ENCODE data around the gene KCNH5. TPM values are rescaled to one million over a fixed set of nuclear protein-coding genes. Genes with fewer than 3 reads are reported as not detected.

The KCNH5 gene
- total and polyA plus RNA-seq, 2 of the 13 experiments (the other 11 are each of a cell fraction or from before 2014, with no cell fraction given) = not detected

DNA sequence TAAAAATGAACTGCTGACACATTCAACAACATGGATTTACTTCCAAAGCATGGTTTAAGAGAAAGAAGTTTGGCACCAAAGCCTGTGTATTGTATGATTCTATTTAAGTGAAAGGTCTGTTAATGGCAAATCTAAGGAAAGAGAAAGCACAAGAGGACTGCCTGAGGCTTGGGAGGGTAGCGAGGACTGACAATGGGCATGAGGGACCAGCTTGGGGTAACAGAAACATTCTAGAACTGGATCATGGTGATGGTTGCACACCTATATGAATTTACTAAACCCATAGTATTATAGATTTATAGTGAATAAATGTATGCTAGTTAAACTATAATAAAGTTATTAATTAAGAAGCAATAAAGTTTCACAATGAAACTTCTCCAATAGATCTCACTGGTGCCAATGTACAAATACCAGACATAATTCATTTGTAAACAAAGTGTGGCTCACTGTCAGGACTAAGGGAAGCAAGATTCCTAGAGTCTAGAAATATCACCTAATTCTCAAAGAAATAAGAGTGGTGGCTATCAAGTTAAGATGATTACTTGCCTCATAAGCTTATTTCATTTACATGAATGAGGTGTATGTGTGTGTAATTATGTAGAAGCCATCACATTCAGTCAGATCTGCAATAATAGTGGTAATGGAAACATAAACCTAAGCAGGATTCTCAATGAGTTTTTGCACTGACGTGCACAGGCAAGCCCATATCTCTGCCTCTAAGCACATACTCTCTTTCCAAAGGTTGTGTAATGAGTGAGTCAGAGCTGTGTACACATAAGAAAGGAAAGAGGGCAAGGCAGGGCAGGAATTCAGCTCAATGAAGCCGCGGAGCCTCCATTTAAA, 353.4 kb downstream of the KCNH5 start (continued):
- TF ChIP-seq ZNF577 (CRISPR knock-in tag; IDR thresholded peaks at IDR 0.05; ENCODE audit: borderline replicate concordance, low read depth) (no peak), EP300 (IDR thresholded peaks at IDR 0.05; ENCODE audit: low read depth in 2 of 2, low read length in 2 of 2) (peak; percentile 84 to 87), EP300 (CRISPR knock-in tag; IDR thresholded peaks at IDR 0.05; ENCODE audit: borderline replicate concordance) (peak; percentile 81), ZKSCAN5 (CRISPR knock-in tag; IDR thresholded peaks at IDR 0.05) (no peak), U2AF1 (optimal IDR thresholded peaks at IDR 0.05; ENCODE audit: low read depth, low read length) (no peak), RARG (CRISPR knock-in tag; IDR thresholded peaks at IDR 0.05; ENCODE audit: low read depth) (no peak), ZNF253 (CRISPR knock-in tag; IDR thresholded peaks at IDR 0.05; ENCODE audit: borderline replicate concordance) (no peak), KDM1A (CRISPR knock-in tag; IDR thresholded peaks at IDR 0.05) (no peak), MTF2 (CRISPR knock-in tag; IDR thresholded peaks at IDR 0.05; ENCODE audit: borderline replicate concordance) (no peak), SIX4 (CRISPR knock-in tag; IDR thresholded peaks at IDR 0.05) (no peak), TRAFD1 (CRISPR knock-in tag; IDR thresholded peaks at IDR 0.05; ENCODE audit: borderline replicate concordance) (no peak), ZNF773 (CRISPR knock-in tag; IDR thresholded peaks at IDR 0.05; ENCODE audit: borderline replicate concordance) (no peak), NFKB2 (CRISPR knock-in tag; IDR thresholded peaks at IDR 0.05; ENCODE audit: borderline replicate concordance) (no peak), ZNF644 (CRISPR knock-in tag; IDR thresholded peaks at IDR 0.05; ENCODE audit: low read depth) (peak; percentile 85), RFX3 (CRISPR knock-in tag; IDR thresholded peaks at IDR 0.05) (no peak), MLX (CRISPR knock-in tag; IDR thresholded peaks at IDR 0.05) (no peak), NAIF1 (CRISPR knock-in tag; IDR thresholded peaks at IDR 0.05; ENCODE audit: borderline replicate concordance) (no peak), FOXK2 (IDR thresholded peaks at IDR 0.05) (no peak), ISL2 (CRISPR knock-in tag; IDR thresholded peaks at IDR 0.05) (peak; percentile 83), ZBTB7A (CRISPR knock-in tag; IDR thresholded peaks at IDR 0.05) (no peak), SOX6 (IDR thresholded peaks at IDR 0.05) (no peak), SOX6 (CRISPR knock-in tag; IDR thresholded peaks at IDR 0.05) (peak; percentile 74; the same call in 1 of the 2 replicates)
- TF ChIP-seq, protein P1, sequence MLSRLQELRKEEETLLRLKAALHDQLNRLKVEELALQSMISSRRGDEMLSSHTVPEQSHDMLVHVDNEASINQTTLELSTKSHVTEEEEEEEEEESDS (CRISPR knock-in tag; IDR thresholded peaks at IDR 0.05; ENCODE audit: borderline replicate concordance) = no peak
- TF ChIP-seq, protein P2, sequence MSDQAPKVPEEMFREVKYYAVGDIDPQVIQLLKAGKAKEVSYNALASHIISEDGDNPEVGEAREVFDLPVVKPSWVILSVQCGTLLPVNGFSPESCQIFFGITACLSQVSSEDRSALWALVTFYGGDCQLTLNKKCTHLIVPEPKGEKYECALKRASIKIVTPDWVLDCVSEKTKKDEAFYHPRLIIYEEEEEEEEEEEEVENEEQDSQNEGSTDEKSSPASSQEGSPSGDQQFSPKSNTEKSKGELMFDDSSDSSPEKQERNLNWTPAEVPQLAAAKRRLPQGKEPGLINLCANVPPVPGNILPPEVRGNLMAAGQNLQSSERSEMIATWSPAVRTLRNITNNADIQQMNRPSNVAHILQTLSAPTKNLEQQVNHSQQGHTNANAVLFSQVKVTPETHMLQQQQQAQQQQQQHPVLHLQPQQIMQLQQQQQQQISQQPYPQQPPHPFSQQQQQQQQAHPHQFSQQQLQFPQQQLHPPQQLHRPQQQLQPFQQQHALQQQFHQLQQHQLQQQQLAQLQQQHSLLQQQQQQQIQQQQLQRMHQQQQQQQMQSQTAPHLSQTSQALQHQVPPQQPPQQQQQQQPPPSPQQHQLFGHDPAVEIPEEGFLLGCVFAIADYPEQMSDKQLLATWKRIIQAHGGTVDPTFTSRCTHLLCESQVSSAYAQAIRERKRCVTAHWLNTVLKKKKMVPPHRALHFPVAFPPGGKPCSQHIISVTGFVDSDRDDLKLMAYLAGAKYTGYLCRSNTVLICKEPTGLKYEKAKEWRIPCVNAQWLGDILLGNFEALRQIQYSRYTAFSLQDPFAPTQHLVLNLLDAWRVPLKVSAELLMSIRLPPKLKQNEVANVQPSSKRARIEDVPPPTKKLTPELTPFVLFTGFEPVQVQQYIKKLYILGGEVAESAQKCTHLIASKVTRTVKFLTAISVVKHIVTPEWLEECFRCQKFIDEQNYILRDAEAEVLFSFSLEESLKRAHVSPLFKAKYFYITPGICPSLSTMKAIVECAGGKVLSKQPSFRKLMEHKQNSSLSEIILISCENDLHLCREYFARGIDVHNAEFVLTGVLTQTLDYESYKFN (CRISPR knock-in tag; conservative IDR thresholded peaks at IDR 0.05) = peak; percentile 94
- TF ChIP-seq, protein P3, sequence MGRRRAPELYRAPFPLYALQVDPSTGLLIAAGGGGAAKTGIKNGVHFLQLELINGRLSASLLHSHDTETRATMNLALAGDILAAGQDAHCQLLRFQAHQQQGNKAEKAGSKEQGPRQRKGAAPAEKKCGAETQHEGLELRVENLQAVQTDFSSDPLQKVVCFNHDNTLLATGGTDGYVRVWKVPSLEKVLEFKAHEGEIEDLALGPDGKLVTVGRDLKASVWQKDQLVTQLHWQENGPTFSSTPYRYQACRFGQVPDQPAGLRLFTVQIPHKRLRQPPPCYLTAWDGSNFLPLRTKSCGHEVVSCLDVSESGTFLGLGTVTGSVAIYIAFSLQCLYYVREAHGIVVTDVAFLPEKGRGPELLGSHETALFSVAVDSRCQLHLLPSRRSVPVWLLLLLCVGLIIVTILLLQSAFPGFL (CRISPR knock-in tag; IDR thresholded peaks at IDR 0.05) = no peak
